ENCODE measurements around the gene SAXO1.

The SAXO1 gene

GRCh38 chr9:18910916-18911315, 122.1 kb downstream of the SAXO1 start:
- no peak for TF ChIP-seq CTCF (IDR thresholded peaks at IDR 0.05; ENCODE audit: low read depth, low read length)
- DNase-seq (ENCODE audit: extremely low read depth, low read depth), result no peak

GRCh38 chr9:18910435-18910834, 122.6 kb downstream of the SAXO1 start:
- no peak for DNase-seq (ENCODE audit: extremely low read depth, low read depth)
- TF ChIP-seq CTCF (IDR thresholded peaks at IDR 0.05; ENCODE audit: low read depth, low read length), result no peak

- no peak for DNase-seq (ENCODE audit: extremely low read depth, low read depth)
- TF ChIP-seq CTCF (IDR thresholded peaks at IDR 0.05; ENCODE audit: low read depth, low read length), result no peak
Observed at GRCh38 chr9:18909140-18910018, 123.6 kb downstream of the SAXO1 start.

- no peak for TF ChIP-seq CTCF (IDR thresholded peaks at IDR 0.05; ENCODE audit: low read depth, low read length)
- no peak for DNase-seq (ENCODE audit: extremely low read depth, low read depth)
Observed at GRCh38 chr9:18907927-18908625, 124.9 kb downstream of the SAXO1 start.

- TF ChIP-seq CTCF (IDR thresholded peaks at IDR 0.05; ENCODE audit: low read depth, low read length), result no peak
- DNase-seq (ENCODE audit: extremely low read depth, low read depth), result no peak
Observed at GRCh38 chr9:18906656-18907395, 126.2 kb downstream of the SAXO1 start.

- TF ChIP-seq CTCF (IDR thresholded peaks at IDR 0.05; ENCODE audit: low read depth, low read length), result no peak
- DNase-seq (ENCODE audit: extremely low read depth, low read depth), result no peak
Observed at GRCh38 chr9:18905883-18906629, 127.0 kb downstream of the SAXO1 start.
